Measurements from ENCODE around the gene CDKAL1. TPM values are rescaled to one million over a fixed set of nuclear protein-coding genes. Genes with fewer than 3 reads are reported as not detected.

Gene CDKAL1
- total RNA-seq, 1 experiment from 2014 or later = 20.6 TPM

DNA sequence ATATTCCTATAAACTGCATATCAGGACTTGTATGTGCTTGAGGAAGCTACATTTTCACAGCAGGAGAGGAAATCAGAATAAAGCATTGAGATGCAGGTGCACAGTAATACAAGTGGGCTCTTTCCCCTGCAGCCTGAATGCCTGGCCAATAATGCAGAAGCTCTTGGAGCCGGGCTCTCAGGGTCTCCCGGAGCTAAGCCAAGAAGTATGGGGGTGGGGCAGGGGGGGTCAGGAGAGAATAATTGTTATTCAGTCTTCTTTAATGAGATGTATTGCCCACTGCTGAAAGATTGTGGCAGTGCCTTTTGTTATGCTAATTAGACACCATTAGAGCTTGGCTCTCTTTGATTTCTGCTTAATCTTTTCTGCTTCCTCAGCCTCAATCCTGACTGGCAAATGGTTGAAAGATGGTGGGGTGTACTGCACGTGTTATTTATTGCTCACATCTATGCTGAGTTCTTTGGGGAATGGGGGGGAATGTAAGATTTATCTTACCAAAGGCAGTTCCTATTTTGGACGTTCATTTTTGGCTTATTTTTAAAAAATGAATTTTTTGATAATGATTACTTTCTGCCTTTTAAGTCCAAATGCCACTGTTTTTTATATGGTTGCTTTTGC, 651.7 kb downstream of the CDKAL1 start:
- Mint-ChIP-seq H3K4me3 (peak overlapping the region; percentile 46), H3K27ac (peak overlapping the region; percentile 97), H3K4me1 (peaks cover 80% of the 10 kb centered on the region), H3K36me3 (peaks cover 9% of the 10 kb centered on the region), H3K27me3 (ENCODE audit: low read depth) (no peaks in the 10 kb centered on the region), H3K9me3 (peaks cover 9% of the 10 kb centered on the region)
- ATAC-seq = peak; percentile 92
- POLR2A ChIA-PET = no interaction called here
- DNase-seq (ENCODE audit: low spot score) = peak; percentile 46
- CTCF ChIA-PET = interaction anchor here (0.6 to 2.0 kb wide), 5 partner anchors 10 to 1560 kb away, joined by 3 to 8 read pairs (median 4); no protein-coding TSS in a partner anchor
- TF ChIP-seq TEAD1 (CRISPR knock-in tag; IDR thresholded peaks at IDR 0.05) (0 out of 2 replicates have a peak, but pooled peaks have one; percentile 34), SP1 (CRISPR knock-in tag; conservative IDR thresholded peaks at IDR 0.05) (peak; percentile 63; the same call in 1 of the 2 replicates), ATF1 (CRISPR knock-in tag; IDR thresholded peaks at IDR 0.05) (no peak), ETV6 (CRISPR knock-in tag; IDR thresholded peaks at IDR 0.05) (0 out of 2 replicates have a peak, but pooled peaks have one; percentile 21)
- TF ChIP-seq, protein P1, sequence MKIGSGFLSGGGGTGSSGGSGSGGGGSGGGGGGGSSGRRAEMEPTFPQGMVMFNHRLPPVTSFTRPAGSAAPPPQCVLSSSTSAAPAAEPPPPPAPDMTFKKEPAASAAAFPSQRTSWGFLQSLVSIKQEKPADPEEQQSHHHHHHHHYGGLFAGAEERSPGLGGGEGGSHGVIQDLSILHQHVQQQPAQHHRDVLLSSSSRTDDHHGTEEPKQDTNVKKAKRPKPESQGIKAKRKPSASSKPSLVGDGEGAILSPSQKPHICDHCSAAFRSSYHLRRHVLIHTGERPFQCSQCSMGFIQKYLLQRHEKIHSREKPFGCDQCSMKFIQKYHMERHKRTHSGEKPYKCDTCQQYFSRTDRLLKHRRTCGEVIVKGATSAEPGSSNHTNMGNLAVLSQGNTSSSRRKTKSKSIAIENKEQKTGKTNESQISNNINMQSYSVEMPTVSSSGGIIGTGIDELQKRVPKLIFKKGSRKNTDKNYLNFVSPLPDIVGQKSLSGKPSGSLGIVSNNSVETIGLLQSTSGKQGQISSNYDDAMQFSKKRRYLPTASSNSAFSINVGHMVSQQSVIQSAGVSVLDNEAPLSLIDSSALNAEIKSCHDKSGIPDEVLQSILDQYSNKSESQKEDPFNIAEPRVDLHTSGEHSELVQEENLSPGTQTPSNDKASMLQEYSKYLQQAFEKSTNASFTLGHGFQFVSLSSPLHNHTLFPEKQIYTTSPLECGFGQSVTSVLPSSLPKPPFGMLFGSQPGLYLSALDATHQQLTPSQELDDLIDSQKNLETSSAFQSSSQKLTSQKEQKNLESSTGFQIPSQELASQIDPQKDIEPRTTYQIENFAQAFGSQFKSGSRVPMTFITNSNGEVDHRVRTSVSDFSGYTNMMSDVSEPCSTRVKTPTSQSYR (CRISPR knock-in tag; IDR thresholded peaks at IDR 0.05) = 0 out of 2 replicates have a peak, but pooled peaks have one; percentile 40
- TF ChIP-seq, protein P2, sequence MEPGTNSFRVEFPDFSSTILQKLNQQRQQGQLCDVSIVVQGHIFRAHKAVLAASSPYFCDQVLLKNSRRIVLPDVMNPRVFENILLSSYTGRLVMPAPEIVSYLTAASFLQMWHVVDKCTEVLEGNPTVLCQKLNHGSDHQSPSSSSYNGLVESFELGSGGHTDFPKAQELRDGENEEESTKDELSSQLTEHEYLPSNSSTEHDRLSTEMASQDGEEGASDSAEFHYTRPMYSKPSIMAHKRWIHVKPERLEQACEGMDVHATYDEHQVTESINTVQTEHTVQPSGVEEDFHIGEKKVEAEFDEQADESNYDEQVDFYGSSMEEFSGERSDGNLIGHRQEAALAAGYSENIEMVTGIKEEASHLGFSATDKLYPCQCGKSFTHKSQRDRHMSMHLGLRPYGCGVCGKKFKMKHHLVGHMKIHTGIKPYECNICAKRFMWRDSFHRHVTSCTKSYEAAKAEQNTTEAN (CRISPR knock-in tag; IDR thresholded peaks at IDR 0.05) = peak; percentile 22; the same call in 1 of the 2 replicates
- TF ChIP-seq, protein P3, sequence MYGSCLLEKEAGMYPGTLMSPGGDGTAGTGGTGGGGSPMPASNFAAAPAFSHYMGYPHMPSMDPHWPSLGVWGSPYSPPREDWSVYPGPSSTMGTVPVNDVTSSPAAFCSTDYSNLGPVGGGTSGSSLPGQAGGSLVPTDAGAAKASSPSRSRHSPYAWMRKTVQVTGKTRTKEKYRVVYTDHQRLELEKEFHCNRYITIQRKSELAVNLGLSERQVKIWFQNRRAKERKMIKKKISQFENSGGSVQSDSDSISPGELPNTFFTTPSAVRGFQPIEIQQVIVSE (CRISPR knock-in tag; IDR thresholded peaks at IDR 0.05; ENCODE audit: borderline replicate concordance) = no peak

DNA sequence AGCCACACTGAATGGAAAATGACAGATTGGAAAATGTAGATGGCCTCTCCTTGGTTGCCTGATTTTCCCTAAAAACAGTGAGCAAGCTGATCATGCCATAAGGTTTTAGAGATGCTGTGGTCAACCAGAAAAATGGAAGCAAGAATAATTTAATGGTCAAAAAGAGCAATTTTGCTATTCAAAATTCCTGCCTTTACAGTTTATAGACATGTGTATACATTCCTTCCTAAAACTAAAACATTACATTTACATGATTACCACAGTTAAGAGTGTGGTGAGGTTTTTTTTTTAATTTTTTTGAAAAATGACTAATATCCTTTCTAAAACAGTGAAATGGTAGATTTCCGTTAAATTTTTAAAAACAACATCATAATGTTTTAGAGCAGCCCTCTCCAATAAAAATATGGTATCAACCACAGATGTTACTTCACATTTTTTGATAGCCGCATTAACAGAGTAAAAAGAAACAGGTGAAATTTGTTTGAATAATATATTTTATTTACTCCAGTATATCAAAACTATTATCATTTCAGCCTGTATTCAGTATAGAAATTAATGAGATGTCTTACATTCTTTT, 652.3 kb downstream of the CDKAL1 start:
- ATAC-seq (no peak), DNase-seq (ENCODE audit: low spot score) (no peak)
- CTCF ChIA-PET = interaction anchor here (1.6 to 2.0 kb wide), 2 partner anchors 11 to 402 kb away, joined by 4 read pairs; no protein-coding TSS in a partner anchor
- H3K4me3 Mint-ChIP-seq = peak overlapping the region; percentile 21; the same call in 1 of the 2 replicates
- H3K27me3 Mint-ChIP-seq (ENCODE audit: low read depth) = no peaks in the 10 kb centered on the region
- POLR2A ChIA-PET = no interaction called here
- peak overlapping the region; percentile 88 for H3K27ac Mint-ChIP-seq
- H3K36me3 Mint-ChIP-seq = peaks cover 4% of the 10 kb centered on the region
- H3K9me3 Mint-ChIP-seq = peaks cover 3% of the 10 kb centered on the region; the same call in 1 of the 2 replicates
- H3K4me1 Mint-ChIP-seq = peaks cover 86% of the 10 kb centered on the region
- TF ChIP-seq, protein P4, sequence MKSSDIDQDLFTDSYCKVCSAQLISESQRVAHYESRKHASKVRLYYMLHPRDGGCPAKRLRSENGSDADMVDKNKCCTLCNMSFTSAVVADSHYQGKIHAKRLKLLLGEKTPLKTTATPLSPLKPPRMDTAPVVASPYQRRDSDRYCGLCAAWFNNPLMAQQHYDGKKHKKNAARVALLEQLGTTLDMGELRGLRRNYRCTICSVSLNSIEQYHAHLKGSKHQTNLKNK (CRISPR knock-in tag; IDR thresholded peaks at IDR 0.05) = no peak
- TF ChIP-seq, protein P5, sequence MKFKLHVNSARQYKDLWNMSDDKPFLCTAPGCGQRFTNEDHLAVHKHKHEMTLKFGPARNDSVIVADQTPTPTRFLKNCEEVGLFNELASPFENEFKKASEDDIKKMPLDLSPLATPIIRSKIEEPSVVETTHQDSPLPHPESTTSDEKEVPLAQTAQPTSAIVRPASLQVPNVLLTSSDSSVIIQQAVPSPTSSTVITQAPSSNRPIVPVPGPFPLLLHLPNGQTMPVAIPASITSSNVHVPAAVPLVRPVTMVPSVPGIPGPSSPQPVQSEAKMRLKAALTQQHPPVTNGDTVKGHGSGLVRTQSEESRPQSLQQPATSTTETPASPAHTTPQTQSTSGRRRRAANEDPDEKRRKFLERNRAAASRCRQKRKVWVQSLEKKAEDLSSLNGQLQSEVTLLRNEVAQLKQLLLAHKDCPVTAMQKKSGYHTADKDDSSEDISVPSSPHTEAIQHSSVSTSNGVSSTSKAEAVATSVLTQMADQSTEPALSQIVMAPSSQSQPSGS (CRISPR knock-in tag; IDR thresholded peaks at IDR 0.05; ENCODE audit: borderline replicate concordance, low read depth) = no peak
- TF ChIP-seq, protein P6, sequence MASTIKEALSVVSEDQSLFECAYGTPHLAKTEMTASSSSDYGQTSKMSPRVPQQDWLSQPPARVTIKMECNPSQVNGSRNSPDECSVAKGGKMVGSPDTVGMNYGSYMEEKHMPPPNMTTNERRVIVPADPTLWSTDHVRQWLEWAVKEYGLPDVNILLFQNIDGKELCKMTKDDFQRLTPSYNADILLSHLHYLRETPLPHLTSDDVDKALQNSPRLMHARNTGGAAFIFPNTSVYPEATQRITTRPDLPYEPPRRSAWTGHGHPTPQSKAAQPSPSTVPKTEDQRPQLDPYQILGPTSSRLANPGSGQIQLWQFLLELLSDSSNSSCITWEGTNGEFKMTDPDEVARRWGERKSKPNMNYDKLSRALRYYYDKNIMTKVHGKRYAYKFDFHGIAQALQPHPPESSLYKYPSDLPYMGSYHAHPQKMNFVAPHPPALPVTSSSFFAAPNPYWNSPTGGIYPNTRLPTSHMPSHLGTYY (CRISPR knock-in tag; IDR thresholded peaks at IDR 0.05) = no peak
- TF ChIP-seq ZNF263 (CRISPR knock-in tag; IDR thresholded peaks at IDR 0.05; ENCODE audit: low read depth) = no peak
- TF ChIP-seq SP1 (CRISPR knock-in tag; conservative IDR thresholded peaks at IDR 0.05) = no peak
- TF ChIP-seq NFE2L1 (CRISPR knock-in tag; IDR thresholded peaks at IDR 0.05) = no peak
- TF ChIP-seq, protein P7, sequence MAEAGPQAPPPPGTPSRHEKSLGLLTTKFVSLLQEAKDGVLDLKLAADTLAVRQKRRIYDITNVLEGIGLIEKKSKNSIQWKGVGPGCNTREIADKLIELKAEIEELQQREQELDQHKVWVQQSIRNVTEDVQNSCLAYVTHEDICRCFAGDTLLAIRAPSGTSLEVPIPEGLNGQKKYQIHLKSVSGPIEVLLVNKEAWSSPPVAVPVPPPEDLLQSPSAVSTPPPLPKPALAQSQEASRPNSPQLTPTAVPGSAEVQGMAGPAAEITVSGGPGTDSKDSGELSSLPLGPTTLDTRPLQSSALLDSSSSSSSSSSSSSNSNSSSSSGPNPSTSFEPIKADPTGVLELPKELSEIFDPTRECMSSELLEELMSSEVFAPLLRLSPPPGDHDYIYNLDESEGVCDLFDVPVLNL (CRISPR knock-in tag; IDR thresholded peaks at IDR 0.05; ENCODE audit: borderline replicate concordance, low read depth) = no peak
- TF ChIP-seq ZNF121 (CRISPR knock-in tag; IDR thresholded peaks at IDR 0.05) = no peak
- no peak for TF ChIP-seq RORB (CRISPR knock-in tag; IDR thresholded peaks at IDR 0.05)
- TF ChIP-seq, protein P8, sequence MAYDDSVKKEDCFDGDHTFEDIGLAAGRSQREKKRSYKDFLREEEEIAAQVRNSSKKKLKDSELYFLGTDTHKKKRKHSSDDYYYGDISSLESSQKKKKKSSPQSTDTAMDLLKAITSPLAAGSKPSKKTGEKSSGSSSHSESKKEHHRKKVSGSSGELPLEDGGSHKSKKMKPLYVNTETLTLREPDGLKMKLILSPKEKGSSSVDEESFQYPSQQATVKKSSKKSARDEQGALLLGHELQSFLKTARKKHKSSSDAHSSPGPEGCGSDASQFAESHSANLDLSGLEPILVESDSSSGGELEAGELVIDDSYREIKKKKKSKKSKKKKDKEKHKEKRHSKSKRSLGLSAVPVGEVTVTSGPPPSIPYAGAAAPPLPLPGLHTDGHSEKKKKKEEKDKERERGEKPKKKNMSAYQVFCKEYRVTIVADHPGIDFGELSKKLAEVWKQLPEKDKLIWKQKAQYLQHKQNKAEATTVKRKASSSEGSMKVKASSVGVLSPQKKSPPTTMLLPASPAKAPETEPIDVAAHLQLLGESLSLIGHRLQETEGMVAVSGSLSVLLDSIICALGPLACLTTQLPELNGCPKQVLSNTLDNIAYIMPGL (CRISPR knock-in tag; IDR thresholded peaks at IDR 0.05) = no peak
- TF ChIP-seq, protein P9, sequence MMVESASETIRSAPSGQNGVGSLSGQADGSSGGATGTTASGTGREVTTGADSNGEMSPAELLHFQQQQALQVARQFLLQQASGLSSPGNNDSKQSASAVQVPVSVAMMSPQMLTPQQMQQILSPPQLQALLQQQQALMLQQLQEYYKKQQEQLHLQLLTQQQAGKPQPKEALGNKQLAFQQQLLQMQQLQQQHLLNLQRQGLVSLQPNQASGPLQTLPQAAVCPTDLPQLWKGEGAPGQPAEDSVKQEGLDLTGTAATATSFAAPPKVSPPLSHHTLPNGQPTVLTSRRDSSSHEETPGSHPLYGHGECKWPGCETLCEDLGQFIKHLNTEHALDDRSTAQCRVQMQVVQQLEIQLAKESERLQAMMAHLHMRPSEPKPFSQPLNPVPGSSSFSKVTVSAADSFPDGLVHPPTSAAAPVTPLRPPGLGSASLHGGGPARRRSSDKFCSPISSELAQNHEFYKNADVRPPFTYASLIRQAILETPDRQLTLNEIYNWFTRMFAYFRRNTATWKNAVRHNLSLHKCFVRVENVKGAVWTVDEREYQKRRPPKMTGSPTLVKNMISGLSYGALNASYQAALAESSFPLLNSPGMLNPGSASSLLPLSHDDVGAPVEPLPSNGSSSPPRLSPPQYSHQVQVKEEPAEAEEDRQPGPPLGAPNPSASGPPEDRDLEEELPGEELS (CRISPR knock-in tag; IDR thresholded peaks at IDR 0.05) = no peak
- TF ChIP-seq SMAD3 (CRISPR knock-in tag; IDR thresholded peaks at IDR 0.05; ENCODE audit: borderline replicate concordance) = no peak
- TF ChIP-seq ZNF232 (CRISPR knock-in tag; IDR thresholded peaks at IDR 0.05) = no peak
- TF ChIP-seq NFATC4 (CRISPR knock-in tag; IDR thresholded peaks at IDR 0.05) = no peak
